SU-DHL-6 (cell line): ENCODE measurements around the gene DMBT1.

Experiments used
- H2AFZ ChIP-seq: fragments of 200-600 bp; sonication (generic); 2 replicates; pipeline ENCODE4 v1.6.1; 2014; ENCODE audit warnings: low read depth, mild to moderate bottlenecking, moderate library complexity, mixed read lengths, antibody characterized with exemption, low read length; ENCODE audit not compliant: severe bottlenecking
- H3F3A ChIP-seq: fragments of 200-600 bp; shearing (Covaris generic); 2 replicates; pipeline ENCODE4 v1.6.0; 2016; ENCODE audit warnings: antibody characterized with exemption, mild to moderate bottlenecking; ENCODE audit not compliant: insufficient read depth
- H3K27ac ChIP-seq: fragments of 200-600 bp; sonication (generic); 2 replicates; pipeline ENCODE4 v1.5.1; 2016; ENCODE audit warnings: low read depth, mild to moderate bottlenecking, low read length, moderate library complexity, mixed read lengths
- H3K27me3 ChIP-seq: fragments of 200-600 bp; sonication (generic), shearing (Covaris generic); 2 replicates; pipeline ENCODE4 v1.6.0; 2014; ENCODE audit warnings: mild to moderate bottlenecking, low read length
- H3K36me3 ChIP-seq: fragments of 200-600 bp; sonication (generic); 2 replicates; pipeline ENCODE4 v1.6.1; 2014; ENCODE audit warnings: mild to moderate bottlenecking, low read length, mixed read lengths
- H3K4me2 ChIP-seq: fragments of 300-600, 200-600 bp; shearing (Covaris generic), sonication (generic); 2 replicates; pipeline ENCODE4 v1.6.0; 2014; ENCODE audit warnings: low read length, low read depth, mild to moderate bottlenecking; ENCODE audit not compliant: poor library complexity, severe bottlenecking
- H3K4me3 ChIP-seq: fragments of 200-600 bp; sonication (generic); 2 replicates; pipeline ENCODE4 v1.5.1; 2014; ENCODE audit warnings: antibody characterized with exemption, low read length, mild to moderate bottlenecking, mixed read lengths; ENCODE audit not compliant: insufficient read depth, poor library complexity, severe bottlenecking
- H3K79me2 ChIP-seq: fragments of 200-600 bp; sonication (generic); 2 replicates; pipeline ENCODE4 v1.6.1; 2014; ENCODE audit warnings: mild to moderate bottlenecking, low read length, moderate library complexity; ENCODE audit not compliant: insufficient read depth
- H3K9ac ChIP-seq: fragments of 200-600 bp; sonication (generic); 2 replicates; pipeline ENCODE4 v1.7.0; 2014; ENCODE audit warnings: mild to moderate bottlenecking, low read length
- H3K9me2 ChIP-seq: fragments of 200-600 bp; sonication (generic); replicated peaks from 2 replicates; pipeline ENCODE4 v1.6.1; 2014; ENCODE audit warnings: low read length; ENCODE audit not compliant: insufficient read depth
- H3K9me3 ChIP-seq: fragments of 200-600 bp; sonication (generic); 2 replicates; pipeline ENCODE4 v1.6.1; 2014; ENCODE audit warnings: low read length, mixed read lengths; ENCODE audit not compliant: insufficient read depth
- H4K20me1 ChIP-seq: fragments of 200-600 bp; sonication (generic); 2 replicates; pipeline ENCODE4 v1.6.1; 2014; ENCODE audit warnings: low read depth, mild to moderate bottlenecking, antibody characterized with exemption, low read length, moderate library complexity, mixed read lengths
- EZH2phosphoT487 ChIP-seq: fragments of 200-600 bp; sonication (generic), shearing (Covaris generic); conservative IDR thresholded peaks from 2 replicates; pipeline ENCODE4 v1.6.1; 2018; ENCODE audit warnings: mild to moderate bottlenecking, antibody characterized with exemption, low read length, moderate library complexity, mixed read lengths
- TF ChIP-seq, protein P1 (sequence below): fragments of 200-600 bp; sonication (generic); IDR thresholded peaks from one replicate; pipeline ENCODE4 v1.5.1; 2017; ENCODE audit warnings: antibody characterized with exemption, mild to moderate bottlenecking, low read length, moderate library complexity; ENCODE audit not compliant: insufficient read depth, poor library complexity, severe bottlenecking

Gene DMBT1

DNA sequence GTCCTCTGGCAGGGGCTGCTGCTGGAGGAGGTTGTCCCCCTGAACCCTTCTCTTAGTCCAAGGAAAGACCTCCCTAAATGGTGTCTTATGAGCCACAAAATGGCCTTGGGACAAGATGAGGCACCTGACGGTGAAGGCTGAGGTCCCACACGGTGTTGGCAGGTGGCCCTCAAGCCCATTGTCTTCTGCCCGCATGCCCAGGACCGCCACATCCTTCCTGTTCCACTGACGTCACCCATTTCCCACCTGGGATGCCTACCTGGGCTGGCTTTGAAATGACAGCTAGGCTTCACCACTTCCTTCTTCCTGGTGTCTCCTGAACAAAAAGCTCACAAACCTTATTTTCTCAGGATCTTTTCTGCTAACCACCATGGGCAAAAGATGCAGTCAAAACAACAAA, 2.1 kb upstream of the DMBT1 start:
- Histone ChIP-seq H3F3A (no peaks in the 10 kb centered on the region), H3K9ac (no peak overlapping the region), H3K27ac (no peak overlapping the region), H3K4me2 (no peak overlapping the region), H3K9me3 (no peaks in the 10 kb centered on the region), H4K20me1 (no peaks in the 10 kb centered on the region), H2AFZ (no peak overlapping the region), H3K9me2 (no peaks in the 10 kb centered on the region), H3K79me2 (no peaks in the 10 kb centered on the region), H3K36me3 (no peaks in the 10 kb centered on the region), H3K4me3 (no peak overlapping the region), H3K27me3 (no peaks in the 10 kb centered on the region)
- TF ChIP-seq, protein P1, sequence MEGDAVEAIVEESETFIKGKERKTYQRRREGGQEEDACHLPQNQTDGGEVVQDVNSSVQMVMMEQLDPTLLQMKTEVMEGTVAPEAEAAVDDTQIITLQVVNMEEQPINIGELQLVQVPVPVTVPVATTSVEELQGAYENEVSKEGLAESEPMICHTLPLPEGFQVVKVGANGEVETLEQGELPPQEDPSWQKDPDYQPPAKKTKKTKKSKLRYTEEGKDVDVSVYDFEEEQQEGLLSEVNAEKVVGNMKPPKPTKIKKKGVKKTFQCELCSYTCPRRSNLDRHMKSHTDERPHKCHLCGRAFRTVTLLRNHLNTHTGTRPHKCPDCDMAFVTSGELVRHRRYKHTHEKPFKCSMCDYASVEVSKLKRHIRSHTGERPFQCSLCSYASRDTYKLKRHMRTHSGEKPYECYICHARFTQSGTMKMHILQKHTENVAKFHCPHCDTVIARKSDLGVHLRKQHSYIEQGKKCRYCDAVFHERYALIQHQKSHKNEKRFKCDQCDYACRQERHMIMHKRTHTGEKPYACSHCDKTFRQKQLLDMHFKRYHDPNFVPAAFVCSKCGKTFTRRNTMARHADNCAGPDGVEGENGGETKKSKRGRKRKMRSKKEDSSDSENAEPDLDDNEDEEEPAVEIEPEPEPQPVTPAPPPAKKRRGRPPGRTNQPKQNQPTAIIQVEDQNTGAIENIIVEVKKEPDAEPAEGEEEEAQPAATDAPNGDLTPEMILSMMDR, result no peak
- no peak for TF ChIP-seq EZH2phosphoT487

DNA sequence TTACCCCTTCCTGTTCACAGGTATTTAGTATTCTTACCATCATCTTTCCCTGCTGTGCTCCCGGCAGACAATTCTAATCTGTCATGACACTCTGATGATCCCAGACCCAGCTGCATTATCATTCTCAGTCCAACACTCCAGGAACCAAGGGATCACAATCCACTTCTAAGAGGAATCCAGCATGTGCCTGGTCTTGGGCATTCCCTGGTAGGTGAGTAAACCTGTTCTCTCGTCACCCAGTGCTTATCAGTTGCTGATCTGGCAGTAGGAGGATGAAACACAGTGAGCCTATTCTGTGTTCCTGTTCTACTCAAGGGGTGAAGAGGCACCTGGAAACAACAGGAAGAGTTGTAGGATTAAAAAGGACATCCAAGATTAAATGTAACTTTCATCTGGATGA, 1.3 kb upstream of the DMBT1 start:
- no peak for TF ChIP-seq EZH2phosphoT487
- TF ChIP-seq, protein P1, result no peak
- no peak overlapping the region for H3K9ac ChIP-seq
- no peaks in the 10 kb centered on the region for H3F3A ChIP-seq
- no peak overlapping the region for H3K4me3 ChIP-seq
- no peak overlapping the region for H2AFZ ChIP-seq
- no peaks in the 10 kb centered on the region for H4K20me1 ChIP-seq
- no peaks in the 10 kb centered on the region for H3K9me3 ChIP-seq
- no peak overlapping the region for H3K4me2 ChIP-seq
- no peaks in the 10 kb centered on the region for H3K36me3 ChIP-seq
- H3K79me2 ChIP-seq, result no peaks in the 10 kb centered on the region
- no peaks in the 10 kb centered on the region for H3K27me3 ChIP-seq
- no peaks in the 10 kb centered on the region for H3K9me2 ChIP-seq
- H3K27ac ChIP-seq, result no peak overlapping the region

- Histone ChIP-seq H3K27me3 (no peaks in the 10 kb centered on the region), H3K9ac (no peak overlapping the region), H3K79me2 (no peaks in the 10 kb centered on the region), H3K4me3 (no peak overlapping the region), H4K20me1 (no peaks in the 10 kb centered on the region), H3F3A (no peaks in the 10 kb centered on the region), H2AFZ (no peak overlapping the region), H3K4me2 (no peak overlapping the region), H3K9me3 (no peaks in the 10 kb centered on the region), H3K36me3 (no peaks in the 10 kb centered on the region), H3K9me2 (no peaks in the 10 kb centered on the region), H3K27ac (no peak overlapping the region)
- TF ChIP-seq, protein P1, result no peak
Measured at GRCh38 chr10:122561212-122561611, 658 bp downstream of the DMBT1 start.

GRCh38 chr10:122561792-122562191, 1.2 kb downstream of the DMBT1 start:
- Histone ChIP-seq H3F3A (no peaks in the 10 kb centered on the region), H3K27ac (no peak overlapping the region), H3K9me3 (no peaks in the 10 kb centered on the region), H3K9me2 (no peaks in the 10 kb centered on the region), H3K4me3 (no peak overlapping the region), H4K20me1 (no peaks in the 10 kb centered on the region), H3K9ac (no peak overlapping the region), H3K79me2 (no peaks in the 10 kb centered on the region), H3K4me2 (no peak overlapping the region), H3K36me3 (no peaks in the 10 kb centered on the region), H3K27me3 (no peaks in the 10 kb centered on the region), H2AFZ (no peak overlapping the region)
- TF ChIP-seq, protein P1, result no peak
- TF ChIP-seq EZH2phosphoT487, result no peak
